Fibroblast of lung (primary cell): ENCODE results near the gene FAM114A1. TPM values are rescaled to one million over a fixed set of nuclear protein-coding genes. Genes with fewer than 3 reads are reported as not detected.

Experiments
- DNase-seq, 2 donors: peaks; one replicate each; pipeline versions ENCODE4 v3.0.0 to v3.0.0-alpha.2; 2010; ENCODE audit warnings: low read depth in 2 of 2
- H2AFZ ChIP-seq: 2 replicates; pipeline ENCODE4 v1.5.1; 2012; ENCODE audit warnings: low read length, control low read depth, inconsistent platforms
- H3K27ac ChIP-seq: 2 replicates; pipeline ENCODE4 v1.5.1; 2011; ENCODE audit warnings: low read length, control low read depth; ENCODE audit not compliant: insufficient read depth
- H3K27me3 ChIP-seq: 2 replicates; pipeline ENCODE4 v1.5.1; 2011; ENCODE audit warnings: mild to moderate bottlenecking, low read length; ENCODE audit not compliant: control insufficient read depth, insufficient read depth
- H3K36me3 ChIP-seq: 2 replicates; pipeline ENCODE4 v1.5.1; 2011; ENCODE audit warnings: low read length; ENCODE audit not compliant: control insufficient read depth, insufficient read depth
- H3K4me1 ChIP-seq: 2 replicates; pipeline ENCODE4 v1.5.1; 2011; ENCODE audit warnings: low read length; ENCODE audit not compliant: control insufficient read depth, insufficient read depth; ENCODE audit errors: extremely low read depth
- H3K4me2 ChIP-seq: 2 replicates; pipeline ENCODE4 v1.5.1; 2011; ENCODE audit warnings: low read length, control low read depth; ENCODE audit not compliant: insufficient read depth; ENCODE audit errors: extremely low read depth
- H3K4me3 ChIP-seq, 4 experiments: fragments of 200-600 bp in 1 of 4; sonication (generic) in 1 of 4; replicated peaks in 1 of 4; 2 replicates each; pipeline ENCODE4 v1.5.1; 2011 to 2016; ENCODE audit warnings: low read length in 4 of 4, low read depth in 3 of 4, mild to moderate bottlenecking in 3 of 4, control low read depth in 2 of 4, inconsistent platforms in 1 of 4, mixed read lengths in 1 of 4; ENCODE audit not compliant: insufficient read depth in 1 of 4; ENCODE audit errors: control extremely low read depth in 1 of 4
- H3K79me2 ChIP-seq: 2 replicates; pipeline ENCODE4 v1.5.1; 2012; ENCODE audit warnings: mild to moderate bottlenecking, low read length, inconsistent platforms; ENCODE audit not compliant: control insufficient read depth, insufficient read depth
- H3K9ac ChIP-seq: 2 replicates; pipeline ENCODE4 v1.5.1; 2011; ENCODE audit warnings: mild to moderate bottlenecking, low read length, control low read depth; ENCODE audit not compliant: insufficient read depth
- H3K9me3 ChIP-seq: 2 replicates; pipeline ENCODE4 v1.5.1; 2012; ENCODE audit warnings: low read depth, low read length; ENCODE audit not compliant: control insufficient read depth, insufficient read depth
- H4K20me1 ChIP-seq: 2 replicates; pipeline ENCODE4 v1.5.1; 2011; ENCODE audit warnings: low read length; ENCODE audit not compliant: control insufficient read depth, insufficient read depth; ENCODE audit errors: extremely low read depth
- EZH2 ChIP-seq: IDR thresholded peaks from 2 replicates; pipeline ENCODE4 v1.5.1; 2012; ENCODE audit warnings: low read length, control low read depth, mild to moderate bottlenecking; ENCODE audit errors: missing control alignments
- polyA plus RNA-seq, 2 donors: library from polyadenylated mRNA; depleted of rRNA in 1 of 2; stranded (reverse) in 1 of 2; unstranded in 1 of 2; fragments of >200 nt; gene quantifications; 2 replicates each; pipeline ENCODE4 v1.2.1, GENCODE V29; 2011 to 2012; ENCODE audit warnings: missing spikeins in 1 of 2
- total RNA-seq: library from RNA; depleted of rRNA; stranded (reverse); fragments of >200 nt; gene quantifications from 2 replicates; pipeline ENCODE4 v1.2.1, GENCODE V29; 2014
- TF ChIP-seq, protein P1 (sequence below), 2 donors: IDR thresholded peaks in 1 of 2; conservative IDR thresholded peaks in 1 of 2; 1 replicate in 1 of 2; 2 replicates in 1 of 2; pipeline ENCODE4 v1.5.1; 2011 to 2012; ENCODE audit warnings: low read length in 2 of 2, control low read depth in 1 of 2, inconsistent platforms in 1 of 2, low read depth in 1 of 2, mild to moderate bottlenecking in 1 of 2

Gene FAM114A1
- total and polyA plus RNA-seq, 2 donors (not counting 1 experiment from before 2014, with no cell fraction given) = 296 to 402 TPM

DNA sequence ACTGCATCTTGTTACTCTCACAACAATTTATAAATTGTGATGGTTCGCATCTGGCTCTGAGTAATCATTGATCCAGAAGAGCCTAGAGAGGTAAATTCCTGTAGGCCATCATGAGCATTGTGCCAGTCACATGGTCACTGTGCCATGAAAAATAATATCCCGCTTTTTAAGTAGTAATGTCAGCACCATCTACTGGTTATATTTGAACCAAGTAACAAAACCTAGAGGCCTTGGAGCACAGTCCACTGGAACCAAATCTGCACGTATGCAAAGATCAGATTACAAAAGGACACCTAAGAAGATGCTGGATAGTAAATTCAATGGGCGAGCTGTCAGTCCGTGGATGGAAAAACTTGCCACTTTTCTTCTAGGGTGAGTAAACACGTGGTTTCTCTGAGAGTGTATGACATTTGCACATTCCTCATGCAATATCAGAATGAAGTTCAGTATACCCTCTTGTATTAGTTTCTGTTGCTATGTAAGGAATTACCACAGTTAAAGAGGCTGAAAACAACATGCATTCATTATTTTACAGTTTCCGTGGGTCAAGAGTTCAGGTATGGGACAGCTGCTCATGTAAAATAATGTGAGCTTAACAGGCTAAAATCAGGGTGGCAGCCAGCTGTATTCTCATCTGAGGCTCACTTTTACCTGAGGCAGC, 26.8 kb downstream of the FAM114A1 start:
- Histone ChIP-seq H3K79me2 (peaks cover 29% of the 10 kb centered on the region), H3K9ac (no peak overlapping the region), H3K36me3 (peaks cover 20% of the 10 kb centered on the region), H4K20me1 (no peaks in the 10 kb centered on the region), H3K4me2 (no peak overlapping the region), H3K4me3 (no peak overlapping the region), H3K27me3 (no peaks in the 10 kb centered on the region), H3K4me1 (peaks cover 13% of the 10 kb centered on the region), H3K27ac (no peak overlapping the region), H3K9me3 (no peaks in the 10 kb centered on the region), H2AFZ (no peak overlapping the region)
- peak in 1 of 2 donors; percentile 34 for DNase-seq
- no peak for TF ChIP-seq EZH2
- TF ChIP-seq, protein P1, sequence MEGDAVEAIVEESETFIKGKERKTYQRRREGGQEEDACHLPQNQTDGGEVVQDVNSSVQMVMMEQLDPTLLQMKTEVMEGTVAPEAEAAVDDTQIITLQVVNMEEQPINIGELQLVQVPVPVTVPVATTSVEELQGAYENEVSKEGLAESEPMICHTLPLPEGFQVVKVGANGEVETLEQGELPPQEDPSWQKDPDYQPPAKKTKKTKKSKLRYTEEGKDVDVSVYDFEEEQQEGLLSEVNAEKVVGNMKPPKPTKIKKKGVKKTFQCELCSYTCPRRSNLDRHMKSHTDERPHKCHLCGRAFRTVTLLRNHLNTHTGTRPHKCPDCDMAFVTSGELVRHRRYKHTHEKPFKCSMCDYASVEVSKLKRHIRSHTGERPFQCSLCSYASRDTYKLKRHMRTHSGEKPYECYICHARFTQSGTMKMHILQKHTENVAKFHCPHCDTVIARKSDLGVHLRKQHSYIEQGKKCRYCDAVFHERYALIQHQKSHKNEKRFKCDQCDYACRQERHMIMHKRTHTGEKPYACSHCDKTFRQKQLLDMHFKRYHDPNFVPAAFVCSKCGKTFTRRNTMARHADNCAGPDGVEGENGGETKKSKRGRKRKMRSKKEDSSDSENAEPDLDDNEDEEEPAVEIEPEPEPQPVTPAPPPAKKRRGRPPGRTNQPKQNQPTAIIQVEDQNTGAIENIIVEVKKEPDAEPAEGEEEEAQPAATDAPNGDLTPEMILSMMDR (conservative IDR thresholded peaks at IDR 0.05 in 1 of 2, IDR thresholded peaks at IDR 0.05 in 1 of 2; ENCODE audit: low read depth in 1 of 2, low read length in 2 of 2) = peak in 1 of 2 donors; percentile 2

- H3K9me3 ChIP-seq = no peaks in the 10 kb centered on the region
- no peaks in the 10 kb centered on the region for H4K20me1 ChIP-seq
- no peak overlapping the region for H3K27ac ChIP-seq
- peaks cover 3% of the 10 kb centered on the region for H3K4me1 ChIP-seq
- DNase-seq = peak in 1 of 2 donors; percentile 41
- peaks cover 18% of the 10 kb centered on the region for H3K79me2 ChIP-seq
- no peaks in the 10 kb centered on the region for H3K27me3 ChIP-seq
- H3K9ac ChIP-seq = no peak overlapping the region
- H3K4me3 ChIP-seq = no peak overlapping the region
- no peak for TF ChIP-seq EZH2
- TF ChIP-seq, protein P1 (conservative IDR thresholded peaks at IDR 0.05 in 1 of 2, IDR thresholded peaks at IDR 0.05 in 1 of 2; ENCODE audit: low read depth in 1 of 2, low read length in 2 of 2) = no peak
- peaks cover 12% of the 10 kb centered on the region for H3K36me3 ChIP-seq
- no peak overlapping the region for H3K4me2 ChIP-seq
- H2AFZ ChIP-seq = no peak overlapping the region
Observed at GRCh38 chr4:38896940-38897339, 29.3 kb downstream of the FAM114A1 start.

- H3K4me2 ChIP-seq = no peak overlapping the region
- H3K9ac ChIP-seq = no peak overlapping the region
- H4K20me1 ChIP-seq = peaks cover 2% of the 10 kb centered on the region
- peaks cover 3% of the 10 kb centered on the region for H3K4me1 ChIP-seq
- H3K27me3 ChIP-seq = no peaks in the 10 kb centered on the region
- peaks cover 12% of the 10 kb centered on the region for H3K79me2 ChIP-seq
- no peak overlapping the region for H3K4me3 ChIP-seq
- H3K36me3 ChIP-seq = peaks cover 10% of the 10 kb centered on the region
- H3K9me3 ChIP-seq = no peaks in the 10 kb centered on the region
- TF ChIP-seq, protein P1 (conservative IDR thresholded peaks at IDR 0.05 in 1 of 2, IDR thresholded peaks at IDR 0.05 in 1 of 2; ENCODE audit: low read depth in 1 of 2, low read length in 2 of 2) = no peak
- no peak for TF ChIP-seq EZH2
- H2AFZ ChIP-seq = no peak overlapping the region
- no peak for DNase-seq
- H3K27ac ChIP-seq = no peak overlapping the region
Observed at GRCh38 chr4:38898245-38898644, 30.6 kb downstream of the FAM114A1 start.
